ENCODE results near the gene DSCAML1. TPM values are rescaled to one million over a fixed set of nuclear protein-coding genes. Genes with fewer than 3 reads are reported as not detected.

The DSCAML1 gene
- total and polyA plus RNA-seq, 10 of the 15 experiments (the other 5 are each of a cell fraction or from before 2014, with no cell fraction given), result 0.03 to 0.18 (median 0.06) TPM; not detected in 1

- TF ChIP-seq CUX1 (IDR thresholded peaks at IDR 0.05; ENCODE audit: insufficient replicate concordance, low read depth, low read length), result no peak
- TF ChIP-seq CHD1 (IDR thresholded peaks at IDR 0.05; ENCODE audit: low read depth, low read length), result no peak
- TF ChIP-seq CHD2 (IDR thresholded peaks at IDR 0.05; ENCODE audit: borderline replicate concordance, low read depth, low read length), result no peak
- no peak for TF ChIP-seq GATAD2B (conservative IDR thresholded peaks at IDR 0.05; ENCODE audit: low read depth)
Observed at GRCh38 chr11:117841551-117842031, 44.6 kb upstream of the DSCAML1 start (continued).

GRCh38 chr11:117840881-117841550, 44.0 kb upstream of the DSCAML1 start:
- Histone ChIP-seq H3K9ac (ENCODE audit: control insufficient read depth, insufficient read depth, low read length) (no peak overlapping the region), H3K27ac (ENCODE audit: control insufficient read depth, insufficient read depth) (no peak overlapping the region), H3K4me1 (ENCODE audit: control insufficient read depth, insufficient read depth, low read length) (no peaks in the 10 kb centered on the region; the same call in 1 of the 2 replicates), H3K27me3 (replicated peaks in 1 of 2; ENCODE audit: control insufficient read depth in 2 of 2, insufficient read depth in 2 of 2, low read length in 1 of 2) (peaks cover 0 to 7% of the 10 kb centered on the region in 2 experiments; a peak in 1 of 4 replicates), H3K9me3 (replicated peaks; ENCODE audit: control insufficient read depth, insufficient read depth, low read length) (no peaks in the 10 kb centered on the region), H2AFZ (ENCODE audit: control insufficient read depth, low read depth, low read length) (no peak overlapping the region), H3K4me2 (ENCODE audit: control insufficient read depth, insufficient read depth) (no peak overlapping the region), H4K20me1 (ENCODE audit: control insufficient read depth, insufficient read depth) (no peaks in the 10 kb centered on the region), H3K4me3 (no peak overlapping the region), H3K79me2 (ENCODE audit: control insufficient read depth, insufficient read depth, low read length) (no peaks in the 10 kb centered on the region), H3K36me3 (ENCODE audit: control insufficient read depth in 2 of 2, insufficient read depth in 2 of 2, low read length in 1 of 2) (no peaks in the 10 kb centered on the region)
- ChIA-PET CTCF (interaction anchor here (1.1 to 5.9 kb wide), 5 partner anchors 17 to 212 kb away, joined by 3 to 238 read pairs (median 9); partner anchors contain the start of gene FXYD2), SMC1A (ENCODE audit: uncharacterized antibody, unreplicated experiment) (interaction anchor here (1.0 to 7.9 kb wide), 4 partner anchors 14 to 212 kb away, joined by 3 to 163 read pairs (median 50); no protein-coding TSS in a partner anchor), POLR2A (interaction anchor here (1.4 kb wide), 1 partner anchor 13 kb away, joined by 3 read pairs; no protein-coding TSS in a partner anchor), RAD21 (ENCODE audit: unreplicated experiment) (interaction anchor here (3.6 to 7.2 kb wide), 4 partner anchors 17 to 213 kb away, joined by 13 to 135 read pairs (median 55); partner anchors contain the start of gene FXYD2)
- WGBS (ENCODE audit: insufficient coverage, insufficient replicate concordance, low lambda C conversion rate, missing lambda C conversion rate), result 27% methylated on average over 11 of the region's 11 CpGs
- intact Hi-C loops (cut with micrococcal nuclease; ENCODE audit: unreplicated experiment) (no loop called here), in situ Hi-C loops (cut with MboI) (loop anchor here (5.0 kb wide), 2 partner anchors 106 to 216 kb away; no protein-coding TSS in a partner anchor)
- FAIRE-seq (no peak), DNase-seq (ENCODE audit: low read depth, low spot score) (no peak), ATAC-seq (no peak)
- BruUV-seq (replicated peaks), result no TSS peak
- TF ChIP-seq NFYA (IDR thresholded peaks at IDR 0.05; ENCODE audit: borderline replicate concordance, low read depth, low read length) (no peak), IRF4 (IDR thresholded peaks at IDR 0.05; ENCODE audit: low read depth, low read length) (no peak), SMAD5 (IDR thresholded peaks at IDR 0.05; ENCODE audit: low read depth) (no peak), GABPA (IDR thresholded peaks at IDR 0.05; ENCODE audit: low read depth) (no peak), NFYB (IDR thresholded peaks at IDR 0.05; ENCODE audit: insufficient read depth, low read depth, low read length) (no peak), RELA (IDR thresholded peaks at IDR 0.05; ENCODE audit: borderline replicate concordance, partially characterized antibody) (no peak), FOXM1 (IDR thresholded peaks at IDR 0.05; ENCODE audit: low read depth, low read length) (no peak), TCF3 (IDR thresholded peaks at IDR 0.05; ENCODE audit: borderline replicate concordance, insufficient read depth, low read depth, low read length) (no peak), ATF2 (IDR thresholded peaks at IDR 0.05; ENCODE audit: low read length) (no peak), RB1 (IDR thresholded peaks at IDR 0.05; ENCODE audit: borderline replicate concordance) (no peak), POLR2AphosphoS5 (IDR thresholded peaks at IDR 0.05; ENCODE audit: low read length) (no peak), PML (IDR thresholded peaks at IDR 0.05; ENCODE audit: low read length) (no peak), ZNF217 (IDR thresholded peaks at IDR 0.05) (no peak)

Measured in GM12878 (cell line).